IPS DF 19.7 (cell line): Measurements from ENCODE around the gene RNF141.
A peak's percentile ranks its signal among the peaks of the same experiment; 100 is the strongest.

Experiments used
- DNase-seq: peaks from one replicate; pipeline ENCODE4 v3.0.0-alpha.2; 2013; ENCODE audit warnings: low read depth, low spot score

Gene RNF141

GRCh38 chr11:10540915-10541560 is at the start of gene RNF141:
TSS of gene RNF141 (minus strand) at chr11:10541187. CDS start at chr11:10534158, 7,029 bp downstream.
- peak; percentile 80 for DNase-seq

GRCh38 chr11:10590218-10590915 is 49.4 kb upstream of the RNF141 start:
- DNase-seq: no peak

- no peak for DNase-seq
Measured at GRCh38 chr11:10588904-10589303, 47.9 kb upstream of the RNF141 start.

DNA sequence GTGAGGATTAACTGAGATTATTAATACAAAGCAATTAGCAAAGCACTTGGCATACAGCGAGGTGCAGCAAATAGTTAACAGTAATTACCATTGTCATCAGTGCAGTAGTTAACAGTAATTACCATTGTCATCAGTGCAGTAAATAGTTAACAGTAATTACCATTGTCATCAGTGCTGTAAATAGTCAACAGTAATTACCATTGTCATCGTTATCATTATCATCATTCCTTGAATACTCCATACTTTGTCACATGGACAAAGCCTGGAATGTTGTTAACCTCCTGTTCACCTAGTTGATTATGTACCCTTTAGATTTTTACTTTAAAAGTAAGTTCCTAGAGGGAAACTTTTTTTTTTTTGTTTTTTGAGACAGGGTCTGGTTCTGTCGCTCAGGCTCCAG is 47.0 kb upstream of the RNF141 start:
- DNase-seq: no peak

GRCh38 chr11:10587388-10587787 is 46.4 kb upstream of the RNF141 start:
- DNase-seq: no peak

DNA sequence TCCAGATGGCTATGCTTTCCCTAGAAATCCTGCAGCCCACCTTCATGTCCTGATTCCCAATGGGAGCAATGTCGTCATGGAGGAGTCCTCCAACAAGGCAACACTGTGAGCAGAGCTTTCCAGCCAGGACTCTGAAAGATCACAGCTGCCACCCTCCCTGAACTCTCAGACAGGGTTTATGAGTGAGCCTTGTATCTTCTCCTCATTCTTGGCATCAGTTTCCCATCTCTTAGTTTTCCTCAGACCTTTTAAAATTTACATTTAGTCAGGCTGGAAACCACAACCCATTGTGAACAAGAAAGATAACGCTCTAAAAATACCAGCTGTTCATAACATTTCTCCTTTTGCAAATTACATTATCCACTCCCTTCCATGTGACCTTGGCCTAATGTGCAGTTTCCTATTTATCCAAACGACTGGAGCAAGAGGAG is 43.1 kb upstream of the RNF141 start:
- no peak for DNase-seq

DNA sequence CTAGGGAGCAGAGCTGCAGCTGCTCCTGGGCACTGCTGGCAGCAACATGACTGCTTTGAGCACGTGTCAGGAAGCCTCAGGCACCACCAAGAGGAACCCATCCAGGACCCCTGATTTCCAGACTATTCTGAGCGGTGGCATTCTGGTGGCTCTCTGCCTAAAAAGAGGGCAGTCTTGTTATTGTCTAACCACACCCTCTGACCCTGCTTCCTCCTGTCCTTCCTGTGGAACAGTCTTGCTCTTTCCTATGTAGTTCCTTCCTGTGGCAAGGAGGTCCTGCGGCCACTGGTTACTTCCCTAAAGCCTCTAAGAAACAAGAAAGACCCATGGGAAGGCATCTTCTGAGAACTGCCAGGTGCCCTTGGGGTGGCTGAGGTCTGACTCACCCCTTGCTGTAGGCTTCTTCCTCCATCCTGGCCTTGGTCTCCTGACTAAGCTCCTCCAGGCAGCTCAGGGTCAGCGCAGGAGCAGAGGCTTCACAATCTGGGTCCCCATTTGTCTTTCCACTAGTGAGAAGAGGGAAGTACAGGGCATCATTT is 40.6 kb upstream of the RNF141 start:
- no peak for DNase-seq

GRCh38 chr11:10580623-10581022 is 39.6 kb upstream of the RNF141 start:
- no peak for DNase-seq

- no peak for DNase-seq
Measured at GRCh38 chr11:10579700-10580099, 38.7 kb upstream of the RNF141 start.

GRCh38 chr11:10576035-10576398 is 35.0 kb upstream of the RNF141 start:
- no peak for DNase-seq

DNA sequence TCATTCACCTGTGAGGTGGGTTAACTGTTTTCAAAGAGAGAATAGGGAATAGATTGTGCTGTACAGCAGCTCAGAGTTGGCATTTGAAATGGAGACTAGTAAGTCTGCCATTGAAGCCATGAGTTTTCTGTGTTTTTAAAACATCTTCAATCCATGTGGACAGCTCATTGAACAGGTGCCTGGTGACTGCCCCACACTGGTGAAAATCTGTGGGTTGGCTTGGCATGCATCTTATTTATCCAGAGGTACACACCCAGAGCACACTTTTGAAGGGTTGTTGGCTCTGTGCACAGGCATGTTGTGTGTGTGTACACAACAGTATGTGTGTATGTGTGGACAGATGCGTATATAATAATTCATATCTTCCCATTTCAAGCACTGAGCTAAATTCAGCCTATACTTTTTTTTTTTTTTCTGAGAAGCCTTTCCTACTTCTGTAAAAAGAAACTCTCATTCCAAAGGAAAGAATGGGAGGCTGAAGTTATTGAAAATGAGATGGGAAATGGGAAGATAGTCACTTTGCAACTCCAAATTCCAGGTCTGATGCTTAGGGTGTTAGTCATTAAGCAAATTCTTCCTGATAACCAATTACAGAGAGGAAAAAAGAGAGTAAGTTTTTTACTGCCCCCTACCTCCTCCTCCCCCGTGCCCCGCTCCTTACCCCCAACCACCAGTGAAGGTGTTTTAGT is 34.5 kb upstream of the RNF141 start:
- DNase-seq: no peak

GRCh38 chr11:10573556-10573955 is 32.6 kb upstream of the RNF141 start:
- no peak for DNase-seq

- DNase-seq: no peak
Measured at GRCh38 chr11:10573028-10573427, 32.0 kb upstream of the RNF141 start.

GRCh38 chr11:10572533-10572932 is 31.5 kb upstream of the RNF141 start:
- DNase-seq: no peak

DNA sequence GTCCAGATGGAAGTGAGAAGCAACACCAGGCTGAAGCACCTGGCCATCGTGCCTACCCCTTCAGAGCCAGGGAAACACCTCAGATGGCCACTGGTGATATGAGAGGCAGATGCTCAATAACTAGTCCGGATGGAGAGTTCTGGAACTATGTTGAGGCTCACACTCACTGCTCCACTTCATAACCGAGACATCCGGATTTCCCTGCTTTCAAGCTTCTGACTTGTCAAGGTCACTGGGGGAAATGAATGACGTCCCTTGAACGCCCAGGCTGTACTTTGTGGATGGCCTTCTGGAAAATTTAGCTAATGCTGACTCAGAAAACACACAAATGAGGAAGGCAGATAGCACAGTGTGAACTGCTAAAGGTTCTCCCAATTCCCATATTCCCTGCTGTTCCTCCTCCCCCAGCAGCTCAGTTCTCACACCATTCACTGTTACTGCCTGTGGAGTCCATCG is 27.5 kb upstream of the RNF141 start, which contains the start of gene LYVE1:
LYVE1 (minus strand) TSS at position 180 of the 456 bp plus-strand sequence; CDS start at position 47, 133 bp downstream.
- no peak for DNase-seq

GRCh38 chr11:10567446-10567845 is 26.5 kb upstream of the RNF141 start:
- no peak for DNase-seq

GRCh38 chr11:10566257-10566957 is 25.4 kb upstream of the RNF141 start:
- no peak for DNase-seq

DNA sequence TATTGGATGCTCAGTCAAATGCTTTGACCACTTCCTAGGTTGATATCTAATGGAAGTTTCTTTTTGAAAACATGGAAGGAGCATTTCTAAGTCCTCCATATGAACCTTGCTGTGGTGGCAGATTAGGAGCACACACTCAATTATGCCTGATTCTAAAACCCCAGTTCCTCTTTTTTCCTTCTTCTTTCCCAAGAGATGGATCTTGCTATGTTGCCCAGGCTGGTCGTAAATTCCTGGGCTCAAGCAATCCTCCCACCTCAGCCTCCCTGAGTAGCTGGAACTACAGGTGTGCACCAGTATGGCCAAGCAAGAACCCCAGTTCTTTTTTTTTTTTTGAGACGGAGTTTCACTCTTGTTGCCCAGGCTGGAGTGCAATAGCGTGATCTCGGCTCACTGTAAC is 24.5 kb upstream of the RNF141 start:
- no peak for DNase-seq

DNA sequence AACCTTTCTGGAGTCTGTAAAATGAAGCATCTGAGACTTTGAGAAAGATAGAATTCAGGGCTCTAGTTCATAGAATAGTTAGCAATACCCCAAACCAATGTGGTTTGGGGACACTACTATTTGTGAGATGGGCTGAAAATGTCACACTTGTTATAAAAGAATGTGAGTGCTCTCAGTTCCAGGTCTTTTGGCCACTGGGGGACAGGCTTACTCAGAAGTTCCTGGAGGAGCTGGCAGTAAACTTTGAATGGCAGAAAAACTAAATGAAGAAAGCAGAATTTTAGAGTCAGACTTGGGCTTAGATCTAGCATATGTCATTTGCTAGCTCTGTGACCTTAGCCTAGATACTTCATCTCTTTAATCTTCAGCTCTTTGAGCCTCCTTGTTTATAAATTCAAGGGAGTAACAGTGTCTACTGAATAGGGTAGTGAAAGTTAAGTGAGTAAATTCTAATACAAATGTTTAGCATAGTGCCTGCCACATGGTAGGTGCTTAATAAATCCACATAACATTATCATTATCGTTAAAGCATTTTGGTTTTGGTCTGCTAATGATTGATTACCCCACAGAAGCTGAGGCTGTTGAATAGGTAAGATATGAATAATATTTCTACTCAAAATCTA is 23.8 kb upstream of the RNF141 start:
- DNase-seq: no peak

DNA sequence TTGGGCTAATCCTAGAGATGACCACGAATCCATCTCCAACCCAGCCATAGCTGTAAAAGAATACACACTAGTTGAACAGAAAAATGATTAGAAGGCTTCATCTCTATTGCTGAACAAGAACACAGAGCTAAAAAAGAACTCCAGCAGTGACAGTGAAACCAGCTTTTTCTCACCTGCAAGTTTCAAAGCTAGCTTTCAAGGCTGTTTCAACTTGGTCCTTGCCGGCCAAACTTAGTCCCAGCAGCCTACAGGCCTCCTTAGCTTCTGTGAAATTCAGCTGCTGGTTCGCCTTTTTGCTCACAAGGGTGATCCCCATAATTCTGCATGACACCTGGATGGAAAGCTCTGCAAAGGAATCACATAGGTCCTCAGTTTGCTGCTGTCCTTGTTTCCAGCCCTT is 23.0 kb upstream of the RNF141 start:
- DNase-seq: no peak

DNA sequence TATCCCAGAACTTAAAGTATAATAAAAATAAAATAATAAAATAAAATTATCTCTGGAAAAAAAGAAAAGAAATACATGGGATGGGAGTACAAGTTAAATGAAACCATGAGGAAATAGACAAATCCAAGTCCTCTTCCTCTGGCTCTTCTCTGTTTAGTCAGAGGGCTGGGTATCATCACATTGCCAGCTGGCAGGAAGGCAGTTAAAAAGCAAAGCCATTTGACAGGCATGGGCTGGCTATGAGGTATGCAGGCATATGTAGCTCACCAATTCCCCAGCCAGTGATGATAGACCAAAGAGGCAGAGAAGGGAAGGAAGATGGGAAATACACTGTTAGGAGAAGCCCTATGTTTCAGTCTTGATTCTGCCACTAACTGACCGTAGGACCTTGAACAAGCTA is 21.0 kb upstream of the RNF141 start:
- DNase-seq: no peak
